Body of pancreas (tissue), 4 donors: ENCODE data around the gene CHFR. TPM values are rescaled to one million over a fixed set of nuclear protein-coding genes. Genes with fewer than 3 reads are reported as not detected.

Source experiments
- ATAC-seq: fragments of 150-250 bp; one replicate; pipeline ENCODE4 v1.9.1; 2016
- DNase-seq, 4 donors: peaks; one replicate each; pipeline ENCODE4 v3.0.0-alpha.2; 2019
- H3K27ac ChIP-seq, 4 donors: fragments of 200-600 bp; sonication (generic); 1 replicate in 3 of 4; 2 replicates in 1 of 4; pipeline versions ENCODE4 v1.5.1 to v1.6.1; 2016 to 2019; ENCODE audit warnings: mild to moderate bottlenecking in 1 of 4, mixed read lengths in 1 of 4, moderate library complexity in 1 of 4
- H3K27me3 ChIP-seq, 2 donors: fragments of 200-600 bp; sonication (generic); one replicate each; pipeline ENCODE4 v1.6.0; 2016; ENCODE audit warnings: mild to moderate bottlenecking in 1 of 2
- H3K36me3 ChIP-seq, 2 donors: fragments of 200-600 bp; sonication (generic); replicated peaks in 1 of 2; 2 replicates each; pipeline ENCODE4 v1.5.1; 2016; ENCODE audit warnings: low read depth in 2 of 2; ENCODE audit not compliant: insufficient read depth in 1 of 2
- H3K4me1 ChIP-seq: fragments of 200-600 bp; sonication (generic); one replicate; pipeline ENCODE4 v1.6.0; 2016
- H3K4me3 ChIP-seq, 2 donors: fragments of 200-600 bp; sonication (generic); 1 replicate in 1 of 2; 2 replicates in 1 of 2; pipeline ENCODE4 v1.5.1; 2016 to 2019
- H3K9me3 ChIP-seq, 3 donors: fragments of 200-600 bp; sonication (generic); 1 replicate in 2 of 3; 2 replicates in 1 of 3; pipeline ENCODE4 v1.5.1; 2016
- CTCF ChIP-seq, 7 experiments: fragments of 450-650 bp in 4 of 7; fragments of 200-600 bp in 3 of 7; sonication (generic) in 3 of 7; IDR thresholded peaks; one replicate each; pipeline ENCODE4 v1.5.1; 2016 to 2019; ENCODE audit warnings: antibody characterized with exemption in 7 of 7
- POLR2A ChIP-seq, 3 donors: fragments of 450-650 bp; IDR thresholded peaks; one replicate each; pipeline ENCODE4 v1.6.1; 2016; ENCODE audit warnings: antibody characterized with exemption in 3 of 3, mild to moderate bottlenecking in 2 of 3
- WGBS, 2 donors: methylation state at CpG; one replicate each; pipeline ENCODE4 v1.1.5; 2017; 5-methylcytosine and 5-hydroxymethylcytosine counted together
- intact Hi-C: fragments of 100-400 bp; cut with DNase I; formaldehyde crosslinking; loops from one replicate; pipeline ENCODE4 v1.15.1; 2023
- total RNA-seq, 2 donors: library from RNA; depleted of rRNA; stranded (reverse); fragments of >200 nt; gene quantifications; one replicate each; pipeline ENCODE4 v1.1.0, GENCODE V29; 2016

The CHFR gene
- total RNA-seq, 2 donors from 2014 or later = 31.4 to 45.2 TPM

- Histone ChIP-seq H3K36me3 (peaks cover 0 to 18% of the 10 kb centered on the region in 2 donors), H3K27me3 (no peaks in the 10 kb centered on the region), H3K9me3 (no peaks in the 10 kb centered on the region), H3K27ac (no peak overlapping the region), H3K4me3 (no peak overlapping the region), H3K4me1 (no peaks in the 10 kb centered on the region)
- TF ChIP-seq POLR2A (IDR thresholded peaks at IDR 0.05) (no peak), CTCF (IDR thresholded peaks at IDR 0.05) (no peak)
- DNase-seq (no peak), ATAC-seq (no peak)
- WGBS, 2 donors = 88 to 91% methylated on average over 15 of the region's 15 CpGs
- intact Hi-C loops = no loop called here
Observed at GRCh38 chr12:132841151-132841550, 46.3 kb downstream of the CHFR start.

- H3K27ac ChIP-seq = no peak overlapping the region
- TF ChIP-seq CTCF (IDR thresholded peaks at IDR 0.05) (no peak), POLR2A (IDR thresholded peaks at IDR 0.05) (no peak)
- ATAC-seq = no peak
- peaks cover 0 to 18% of the 10 kb centered on the region in 2 donors for H3K36me3 ChIP-seq
- intact Hi-C loops = no loop called here
- no peaks in the 10 kb centered on the region for H3K27me3 ChIP-seq
- no peaks in the 10 kb centered on the region for H3K4me1 ChIP-seq
- no peak overlapping the region for H3K4me3 ChIP-seq
- H3K9me3 ChIP-seq = no peaks in the 10 kb centered on the region
- 90 to 93% methylated on average over 20 of the region's 20 CpGs for WGBS, 2 donors
- DNase-seq = no peak
Observed at GRCh38 chr12:132840536-132840935, 46.9 kb downstream of the CHFR start.

GRCh38 chr12:132839558-132840235, 47.7 kb downstream of the CHFR start:
- Histone ChIP-seq H3K36me3 (peaks cover 0 to 18% of the 10 kb centered on the region in 2 donors), H3K27me3 (no peaks in the 10 kb centered on the region), H3K4me1 (no peaks in the 10 kb centered on the region), H3K27ac (no peak overlapping the region), H3K4me3 (no peak overlapping the region), H3K9me3 (no peaks in the 10 kb centered on the region)
- 84 to 87% methylated on average over 14 of the region's 14 CpGs for WGBS, 2 donors
- TF ChIP-seq POLR2A (IDR thresholded peaks at IDR 0.05) (no peak), CTCF (IDR thresholded peaks at IDR 0.05) (no peak)
- intact Hi-C loops = no loop called here
- ATAC-seq = no peak
- no peak for DNase-seq

DNA sequence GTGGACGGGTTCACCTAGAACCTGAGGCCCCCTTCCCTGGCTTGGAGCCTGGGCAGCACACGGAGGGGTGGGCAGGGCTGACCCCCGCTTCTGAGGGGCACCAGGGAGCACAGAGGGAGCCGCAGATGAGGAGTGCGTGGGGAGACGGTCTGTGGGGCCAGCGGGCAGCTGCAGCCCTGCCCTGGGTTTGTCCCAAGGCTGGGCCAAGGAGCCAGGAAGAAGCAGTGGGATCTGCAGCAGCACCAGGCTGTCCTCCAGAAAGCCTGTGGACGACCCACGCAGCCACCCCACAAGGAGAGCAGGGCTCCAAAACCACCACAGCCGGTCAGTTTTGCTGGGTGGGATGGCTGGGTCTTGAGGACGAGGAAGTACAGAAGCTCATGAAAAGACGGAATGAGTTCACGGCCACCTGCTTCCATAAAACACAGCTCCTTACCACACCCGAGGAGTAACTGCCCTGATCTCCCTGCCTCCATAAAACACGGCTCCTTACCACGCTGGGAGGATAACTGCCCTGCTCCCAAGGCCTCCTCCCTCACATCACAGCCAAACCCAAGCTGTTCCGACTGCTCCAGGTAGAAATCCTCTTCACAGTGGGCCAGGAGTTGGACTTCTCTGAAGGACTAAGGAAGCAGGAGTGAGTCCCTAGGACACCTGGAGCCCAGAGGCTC, 48.9 kb downstream of the CHFR start:
- H3K4me3 ChIP-seq = no peak overlapping the region
- intact Hi-C loops = no loop called here
- peaks cover 0 to 15% of the 10 kb centered on the region in 2 donors for H3K36me3 ChIP-seq
- H3K4me1 ChIP-seq = no peaks in the 10 kb centered on the region
- no peaks in the 10 kb centered on the region for H3K27me3 ChIP-seq
- H3K27ac ChIP-seq = no peak overlapping the region
- no peaks in the 10 kb centered on the region for H3K9me3 ChIP-seq
- ATAC-seq = no peak
- WGBS, 2 donors = 89 to 92% methylated on average over 10 to 17 of the region's 17 CpGs
- TF ChIP-seq POLR2A (IDR thresholded peaks at IDR 0.05) = no peak
- no peak for TF ChIP-seq CTCF (IDR thresholded peaks at IDR 0.05)
- DNase-seq = no peak
